ENCODE data around the gene C9orf57.

- TF ChIP-seq POLR2AphosphoS5 (IDR thresholded peaks at IDR 0.05; ENCODE audit: borderline replicate concordance, low read depth, low read length), result no peak
- TF ChIP-seq EZH2 (IDR thresholded peaks at IDR 0.05), result no peak
Observed at GRCh38 chr9:72082536-72082935, 22.1 kb upstream of the C9orf57 start.
